Smooth muscle cell (in vitro differentiated cells): ENCODE results near the gene TOMT. TPM values are rescaled to one million over a fixed set of nuclear protein-coding genes. Genes with fewer than 3 reads are reported as not detected.

Experiments used
- DNase-seq: peaks from one replicate; lab custom pipeline; 2025; ENCODE audit not compliant: unreplicated experiment; lab: John Stamatoyannopoulos, UW
- H2AFZ ChIP-seq: fragments of 200-600 bp; sonication (generic); 2 replicates; pipeline ENCODE4 v1.6.0; 2016; ENCODE audit warnings: antibody characterized with exemption, low read depth, mild to moderate bottlenecking
- H3F3A ChIP-seq: fragments of 200-600 bp; sonication (generic); 2 replicates; pipeline ENCODE4 v1.6.0; 2017; ENCODE audit warnings: antibody characterized with exemption, low read depth
- H3K27ac ChIP-seq: fragments of 200-600 bp; sonication (generic); 2 replicates; pipeline ENCODE4 v1.5.1; 2016; ENCODE audit warnings: low read depth, mild to moderate bottlenecking
- H3K27me3 ChIP-seq: fragments of 200-600 bp; sonication (generic); 2 replicates; pipeline ENCODE4 v1.6.1; 2016; ENCODE audit warnings: low read depth, mild to moderate bottlenecking
- H3K36me3 ChIP-seq: fragments of 200-600 bp; sonication (generic); 2 replicates; pipeline ENCODE4 v1.5.1; 2016; ENCODE audit warnings: low read depth
- H3K4me1 ChIP-seq: fragments of 200-600 bp; sonication (generic); 2 replicates; pipeline ENCODE4 v1.5.1; 2016; ENCODE audit warnings: low read depth
- H3K4me2 ChIP-seq: fragments of 200-600 bp; sonication (generic); 2 replicates; pipeline ENCODE4 v1.6.0; 2016; ENCODE audit warnings: mild to moderate bottlenecking
- H3K4me3 ChIP-seq: fragments of 200-600 bp; sonication (generic); 2 replicates; pipeline ENCODE4 v1.5.1; 2016; ENCODE audit warnings: mild to moderate bottlenecking
- H3K79me2 ChIP-seq: fragments of 200-600 bp; sonication (generic); 2 replicates; pipeline ENCODE4 v1.6.0; 2016; ENCODE audit warnings: low read depth, mild to moderate bottlenecking
- H3K9ac ChIP-seq: fragments of 200-600 bp; sonication (generic); 2 replicates; pipeline ENCODE4 v1.6.0; 2016; ENCODE audit warnings: low read depth
- H3K9me3 ChIP-seq: fragments of 200-600 bp; sonication (generic); replicated peaks from 2 replicates; pipeline ENCODE4 v1.5.1; 2016; ENCODE audit warnings: low read depth
- H4K20me1 ChIP-seq: fragments of 200-600 bp; sonication (generic); 2 replicates; pipeline ENCODE4 v1.6.0; 2016; ENCODE audit warnings: low read depth
- CTCF ChIP-seq: fragments of 200-600 bp; sonication (generic); IDR thresholded peaks from 2 replicates; pipeline ENCODE4 v1.5.1; 2017; ENCODE audit warnings: borderline replicate concordance, mild to moderate bottlenecking, antibody characterized with exemption; ENCODE audit not compliant: insufficient read depth, poor library complexity, severe bottlenecking
- WGBS: methylation state at CpG from one replicate; pipeline ENCODE4 v1.1.7; 2016; ENCODE audit warnings: low lambda C conversion rate; 5-methylcytosine and 5-hydroxymethylcytosine counted together
- polyA plus RNA-seq: library from polyadenylated mRNA; unstranded; fragments of >200 nt; fragmentation: Nextera tagmentation; extraction: Ambion mirVana; gene quantifications from 2 replicates; pipeline ENCODE4 v1.2.1, GENCODE V29; 2016
- total RNA-seq: library from RNA; depleted of rRNA; stranded (reverse); fragments of >200 nt; gene quantifications from 2 replicates; pipeline ENCODE4 v1.2.3, GENCODE V29; 2014

TOMT gene
- total and polyA plus RNA-seq, 2 experiments from 2014 or later: not detected

GRCh38 chr11:72088076-72088808, 17.5 kb upstream of the TOMT start:
- 59% methylated on average over 4 of the region's 4 CpGs for WGBS
- no peaks in the 10 kb centered on the region for H3K4me1 ChIP-seq
- no peaks in the 10 kb centered on the region for H3F3A ChIP-seq
- H3K4me2 ChIP-seq: peak overlapping the region; percentile 27
- no peaks in the 10 kb centered on the region for H3K27me3 ChIP-seq
- H3K9me3 ChIP-seq: no peaks in the 10 kb centered on the region
- no peak for DNase-seq
- H4K20me1 ChIP-seq: no peaks in the 10 kb centered on the region
- H3K4me3 ChIP-seq: no peak overlapping the region
- H3K9ac ChIP-seq: peak overlapping the region; percentile 61
- H3K27ac ChIP-seq: peak overlapping the region; percentile 89
- H3K36me3 ChIP-seq: no peaks in the 10 kb centered on the region
- no peaks in the 10 kb centered on the region for H3K79me2 ChIP-seq
- no peak for TF ChIP-seq CTCF
- no peak overlapping the region for H2AFZ ChIP-seq

GRCh38 chr11:72091292-72091691, 14.4 kb upstream of the TOMT start:
- 64% methylated on average over 4 of the region's 4 CpGs for WGBS
- H3K9ac ChIP-seq: no peak overlapping the region
- no peak overlapping the region for H3K4me3 ChIP-seq
- no peaks in the 10 kb centered on the region for H3K9me3 ChIP-seq
- H3K27me3 ChIP-seq: no peaks in the 10 kb centered on the region
- peak overlapping the region; percentile 30 for H3K27ac ChIP-seq
- H3K79me2 ChIP-seq: no peaks in the 10 kb centered on the region
- H4K20me1 ChIP-seq: no peaks in the 10 kb centered on the region
- no peak overlapping the region for H3K4me2 ChIP-seq
- no peaks in the 10 kb centered on the region for H3F3A ChIP-seq
- DNase-seq: peak; percentile 7
- TF ChIP-seq CTCF: peak; percentile 67
- no peak overlapping the region for H2AFZ ChIP-seq
- H3K4me1 ChIP-seq: no peaks in the 10 kb centered on the region
- no peaks in the 10 kb centered on the region for H3K36me3 ChIP-seq

DNA sequence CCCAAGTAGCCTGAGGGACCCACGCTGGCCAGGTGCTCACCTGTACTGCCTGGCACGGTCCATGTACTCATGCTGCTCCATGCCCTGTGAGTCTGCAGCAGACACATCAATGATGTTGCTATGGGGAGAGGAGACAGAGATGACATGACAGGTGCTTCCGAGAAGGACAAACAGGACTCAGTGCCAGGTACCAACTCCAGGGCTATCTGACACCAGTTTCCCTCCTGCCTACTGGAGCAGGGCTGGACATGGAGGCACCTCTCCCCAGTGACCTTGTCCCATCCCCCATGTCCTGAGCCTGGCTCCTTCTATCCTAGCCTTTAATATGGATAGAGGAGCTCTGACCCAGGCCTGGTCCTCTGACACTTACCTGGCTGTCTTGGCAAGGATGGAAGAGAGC, 7.0 kb upstream of the TOMT start:
- WGBS: 98% methylated on average over 3 of the region's 3 CpGs
- H2AFZ ChIP-seq: no peak overlapping the region
- no peak overlapping the region for H3K4me2 ChIP-seq
- no peak overlapping the region for H3K27ac ChIP-seq
- TF ChIP-seq CTCF: no peak
- no peaks in the 10 kb centered on the region for H3K36me3 ChIP-seq
- H3F3A ChIP-seq: no peaks in the 10 kb centered on the region
- peaks cover 8% of the 10 kb centered on the region for H3K4me1 ChIP-seq
- H3K79me2 ChIP-seq: peaks cover 37% of the 10 kb centered on the region
- no peaks in the 10 kb centered on the region for H3K9me3 ChIP-seq
- no peak overlapping the region for H3K9ac ChIP-seq
- H4K20me1 ChIP-seq: no peaks in the 10 kb centered on the region
- no peaks in the 10 kb centered on the region for H3K27me3 ChIP-seq
- no peak overlapping the region for H3K4me3 ChIP-seq
- no peak for DNase-seq

DNA sequence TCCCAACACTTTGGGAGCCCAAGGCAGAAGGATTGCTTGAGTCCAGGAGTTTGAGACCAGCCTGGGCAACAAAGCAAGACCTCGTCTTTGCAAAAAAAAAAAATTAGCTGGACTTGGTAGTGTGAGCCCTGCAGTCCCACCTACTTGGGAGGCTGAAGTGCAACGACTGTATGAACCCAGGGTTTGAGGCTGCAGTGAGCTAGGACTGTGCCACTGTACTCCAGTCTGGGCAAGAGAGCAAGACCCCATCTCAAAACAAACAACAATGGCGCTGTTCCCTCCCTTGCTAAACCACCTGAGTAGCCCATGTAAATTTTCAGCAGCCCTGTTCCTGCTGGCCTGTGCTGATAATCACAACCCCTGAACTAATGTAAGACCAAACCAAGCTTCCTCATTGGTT, 5.7 kb upstream of the TOMT start:
- WGBS: 97% methylated on average over 3 of the region's 3 CpGs
- Histone ChIP-seq H3K4me2 (no peak overlapping the region), H3K9me3 (no peaks in the 10 kb centered on the region), H3K79me2 (peaks cover 37% of the 10 kb centered on the region), H3K4me1 (peaks cover 8% of the 10 kb centered on the region), H3K4me3 (no peak overlapping the region), H3K27me3 (no peaks in the 10 kb centered on the region), H2AFZ (no peak overlapping the region), H3F3A (no peaks in the 10 kb centered on the region), H3K9ac (no peak overlapping the region), H3K27ac (no peak overlapping the region), H3K36me3 (no peaks in the 10 kb centered on the region), H4K20me1 (no peaks in the 10 kb centered on the region)
- DNase-seq: no peak
- TF ChIP-seq CTCF: no peak
